Right atrium auricular region (tissue), 2 donors: ENCODE measurements around the gene TNRC6C. TPM values are rescaled to one million over a fixed set of nuclear protein-coding genes. Genes with fewer than 3 reads are reported as not detected.
"Not testable (repeated sequence)": the region's sequence is repeated elsewhere in the genome, so short reads cannot be mapped to it uniquely, and the experiment has no call there.

Experiments
- DNase-seq: peaks from one replicate; pipeline ENCODE4 v3.0.0-alpha.2; 2019; ENCODE audit warnings: low spot score
- H3K27ac ChIP-seq, 2 donors: fragments of 200-600 bp; sonication (generic); 1 replicate in 1 of 2; 2 replicates in 1 of 2; pipeline ENCODE4 v1.5.1; 2016 to 2019
- H3K27me3 ChIP-seq, 2 donors: fragments of 200-600 bp; sonication (generic); one replicate each; pipeline versions ENCODE4 v1.5.1 to v1.6.0; 2017 to 2019
- H3K36me3 ChIP-seq: fragments of 200-600 bp; sonication (generic); one replicate; pipeline ENCODE4 v1.5.1; 2016
- H3K4me1 ChIP-seq, 2 donors: fragments of 200-600 bp; sonication (generic); one replicate each; pipeline versions ENCODE4 v1.5.1 to v1.6.0; 2017 to 2019
- H3K4me3 ChIP-seq, 2 donors: fragments of 200-600 bp; sonication (generic); 1 replicate in 1 of 2; 2 replicates in 1 of 2; pipeline ENCODE4 v1.5.1; 2017 to 2019; ENCODE audit warnings: mild to moderate bottlenecking in 1 of 2, moderate library complexity in 1 of 2
- H3K9me3 ChIP-seq, 2 donors: fragments of 200-600 bp; sonication (generic); one replicate each; pipeline ENCODE4 v1.5.1; 2019
- total RNA-seq, 2 donors: library from RNA; depleted of rRNA; stranded (reverse); fragments of >200 nt; gene quantifications; one replicate each; pipeline ENCODE4 v1.1.0, GENCODE V29; 2016
- TF ChIP-seq, protein P1 (sequence below), 2 donors: fragments of 200-600 bp; sonication (generic); IDR thresholded peaks; one replicate each; pipeline ENCODE4 v1.5.1; 2019; ENCODE audit warnings: antibody characterized with exemption in 2 of 2

Gene TNRC6C
- total RNA-seq, 2 donors from 2014 or later, result 8.7 to 13.0 TPM

GRCh38 chr17:77974396-77974795, 15.9 kb downstream of the TNRC6C start:
- TF ChIP-seq, protein P1, sequence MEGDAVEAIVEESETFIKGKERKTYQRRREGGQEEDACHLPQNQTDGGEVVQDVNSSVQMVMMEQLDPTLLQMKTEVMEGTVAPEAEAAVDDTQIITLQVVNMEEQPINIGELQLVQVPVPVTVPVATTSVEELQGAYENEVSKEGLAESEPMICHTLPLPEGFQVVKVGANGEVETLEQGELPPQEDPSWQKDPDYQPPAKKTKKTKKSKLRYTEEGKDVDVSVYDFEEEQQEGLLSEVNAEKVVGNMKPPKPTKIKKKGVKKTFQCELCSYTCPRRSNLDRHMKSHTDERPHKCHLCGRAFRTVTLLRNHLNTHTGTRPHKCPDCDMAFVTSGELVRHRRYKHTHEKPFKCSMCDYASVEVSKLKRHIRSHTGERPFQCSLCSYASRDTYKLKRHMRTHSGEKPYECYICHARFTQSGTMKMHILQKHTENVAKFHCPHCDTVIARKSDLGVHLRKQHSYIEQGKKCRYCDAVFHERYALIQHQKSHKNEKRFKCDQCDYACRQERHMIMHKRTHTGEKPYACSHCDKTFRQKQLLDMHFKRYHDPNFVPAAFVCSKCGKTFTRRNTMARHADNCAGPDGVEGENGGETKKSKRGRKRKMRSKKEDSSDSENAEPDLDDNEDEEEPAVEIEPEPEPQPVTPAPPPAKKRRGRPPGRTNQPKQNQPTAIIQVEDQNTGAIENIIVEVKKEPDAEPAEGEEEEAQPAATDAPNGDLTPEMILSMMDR (IDR thresholded peaks at IDR 0.05), result no peak
- Histone ChIP-seq H3K27me3 (no peaks in the 10 kb centered on the region), H3K4me3 (no peak overlapping the region), H3K27ac (no peak overlapping the region), H3K36me3 (no peaks in the 10 kb centered on the region), H3K9me3 (no peaks in the 10 kb centered on the region), H3K4me1 (peaks cover 0 to 12% of the 10 kb centered on the region in 2 donors)
- DNase-seq, result no peak

GRCh38 chr17:77982430-77982829, 23.9 kb downstream of the TNRC6C start:
- H3K36me3 ChIP-seq, H3K27me3 ChIP-seq, H3K4me3 ChIP-seq, DNase-seq, H3K4me1 ChIP-seq, H3K27ac ChIP-seq, H3K9me3 ChIP-seq: not testable (repeated sequence)

DNA sequence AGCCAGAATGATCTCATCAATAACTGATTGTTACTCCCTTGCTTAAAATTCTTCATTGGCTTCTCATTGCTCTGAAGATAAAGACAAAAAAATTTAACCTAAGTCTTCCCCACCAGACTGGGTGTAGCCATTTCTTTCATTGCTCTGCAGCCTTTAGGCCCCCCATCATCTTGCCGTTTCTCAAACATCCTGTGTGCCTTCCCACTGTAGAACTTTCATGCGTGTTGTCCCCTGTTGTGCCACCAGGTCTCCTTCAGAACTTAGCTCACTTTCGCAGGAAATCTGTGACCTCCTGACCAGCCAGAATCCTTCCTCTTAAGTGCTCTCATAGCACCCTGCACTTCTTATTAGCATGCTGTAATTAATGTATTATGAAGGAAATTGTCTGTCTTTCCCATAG, 31.8 kb downstream of the TNRC6C start:
- H3K4me1 ChIP-seq, result peaks cover 0 to 20% of the 10 kb centered on the region in 2 donors

DNA sequence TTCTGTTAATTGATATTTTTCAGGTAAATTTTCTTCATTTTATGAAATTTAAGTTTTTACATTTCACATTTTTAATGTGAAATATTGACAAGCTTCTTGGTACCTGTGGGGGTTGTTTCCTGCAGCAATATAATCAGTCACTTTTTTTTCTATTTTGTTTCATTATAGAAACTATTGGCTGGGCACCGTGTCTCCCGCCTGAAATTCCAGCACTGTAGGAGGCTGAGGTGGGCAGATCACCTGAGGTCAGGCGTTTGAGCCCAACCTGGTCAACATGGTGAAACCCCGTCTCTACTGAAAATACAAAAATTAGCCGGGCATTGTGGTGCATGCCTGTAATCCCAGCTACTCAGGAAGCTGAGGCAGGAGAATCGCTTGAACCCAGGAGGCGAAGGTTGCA, 35.2 kb downstream of the TNRC6C start:
- not testable (repeated sequence) for H3K9me3 ChIP-seq, H3K4me3 ChIP-seq, DNase-seq, H3K27me3 ChIP-seq, H3K27ac ChIP-seq, H3K36me3 ChIP-seq
- H3K4me1 ChIP-seq, result peaks cover 0 to 35% of the 10 kb centered on the region in 2 donors

More for the DNA sequence above, 31.8 kb downstream of the TNRC6C start:
- TF ChIP-seq, protein P1 (IDR thresholded peaks at IDR 0.05), result no peak
- no peak for DNase-seq
- Histone ChIP-seq H3K27me3 (no peaks in the 10 kb centered on the region), H3K27ac (no peak overlapping the region), H3K9me3 (no peaks in the 10 kb centered on the region), H3K36me3 (no peaks in the 10 kb centered on the region), H3K4me3 (no peak overlapping the region)

DNA sequence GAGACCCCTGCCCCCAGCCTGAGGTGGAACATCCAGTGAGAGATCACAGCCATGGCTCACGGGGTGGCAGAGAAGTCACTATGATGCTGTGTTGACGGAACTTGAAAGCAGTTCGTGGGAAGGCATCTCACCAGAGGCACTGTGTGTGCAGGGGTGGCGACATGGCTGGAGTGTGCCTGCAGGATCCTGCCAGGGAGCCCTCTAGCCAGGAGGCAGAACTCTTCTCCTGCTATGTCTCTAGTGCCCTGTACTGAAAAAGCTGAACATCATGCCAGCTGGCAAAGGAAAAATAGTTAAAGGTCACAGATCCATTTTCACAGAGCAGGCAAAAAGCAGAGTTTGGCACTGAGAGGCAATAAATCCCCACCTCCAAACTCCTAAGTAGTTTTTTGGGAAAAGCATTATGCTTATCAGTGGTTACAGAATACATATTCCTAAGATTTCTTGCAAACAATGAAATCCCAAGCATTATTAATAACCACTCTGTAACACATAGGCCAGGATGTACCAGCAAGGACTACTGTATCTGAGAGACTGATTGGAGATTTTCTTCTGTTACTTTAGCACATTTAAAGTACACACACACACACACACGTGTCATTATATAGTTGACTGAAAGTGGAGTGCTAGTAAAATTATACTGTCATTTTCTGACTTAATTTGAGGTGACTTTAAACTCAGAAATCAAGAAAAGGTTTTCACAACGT, 36.8 kb downstream of the TNRC6C start:
- H3K4me1 ChIP-seq, result peaks cover 0 to 35% of the 10 kb centered on the region in 2 donors
- H3K36me3 ChIP-seq, result no peaks in the 10 kb centered on the region
- TF ChIP-seq, protein P1 (IDR thresholded peaks at IDR 0.05), result no peak
- no peaks in the 10 kb centered on the region for H3K9me3 ChIP-seq
- peak overlapping the region; percentile 65 to 71 for H3K27ac ChIP-seq
- no peak overlapping the region for H3K4me3 ChIP-seq
- H3K27me3 ChIP-seq, result no peaks in the 10 kb centered on the region
- peak; percentile 65 for DNase-seq

DNA sequence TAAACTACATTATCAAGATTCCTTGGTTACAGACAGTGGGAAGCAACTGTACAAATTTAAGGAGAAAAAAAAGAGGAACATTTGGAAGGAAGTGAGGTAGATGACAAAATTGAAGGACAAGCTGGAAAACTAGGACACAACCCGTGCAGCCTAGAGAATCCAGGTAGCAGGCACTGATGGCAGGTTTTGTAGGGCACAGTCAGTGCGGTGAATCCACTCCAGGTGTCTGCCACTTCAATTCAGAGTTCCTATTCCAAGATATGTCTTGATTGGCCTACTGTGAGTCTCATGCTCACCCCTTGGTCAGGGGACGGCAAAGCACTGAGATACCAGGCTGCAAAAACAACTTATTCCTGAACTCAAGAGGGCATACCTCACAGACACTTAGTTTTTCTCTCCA, 37.8 kb downstream of the TNRC6C start:
- H3K4me3 ChIP-seq, result no peak overlapping the region
- peaks cover 0 to 45% of the 10 kb centered on the region in 2 donors for H3K4me1 ChIP-seq
- no peak for DNase-seq

More for the DNA sequence above, 37.8 kb downstream of the TNRC6C start:
- Histone ChIP-seq H3K27ac (peak overlapping the region; percentile 65 to 71), H3K36me3 (no peaks in the 10 kb centered on the region), H3K27me3 (no peaks in the 10 kb centered on the region), H3K9me3 (no peaks in the 10 kb centered on the region)
- TF ChIP-seq, protein P1 (IDR thresholded peaks at IDR 0.05), result no peak
